Measurements from ENCODE around the gene NACC2.

Gene NACC2

DNA sequence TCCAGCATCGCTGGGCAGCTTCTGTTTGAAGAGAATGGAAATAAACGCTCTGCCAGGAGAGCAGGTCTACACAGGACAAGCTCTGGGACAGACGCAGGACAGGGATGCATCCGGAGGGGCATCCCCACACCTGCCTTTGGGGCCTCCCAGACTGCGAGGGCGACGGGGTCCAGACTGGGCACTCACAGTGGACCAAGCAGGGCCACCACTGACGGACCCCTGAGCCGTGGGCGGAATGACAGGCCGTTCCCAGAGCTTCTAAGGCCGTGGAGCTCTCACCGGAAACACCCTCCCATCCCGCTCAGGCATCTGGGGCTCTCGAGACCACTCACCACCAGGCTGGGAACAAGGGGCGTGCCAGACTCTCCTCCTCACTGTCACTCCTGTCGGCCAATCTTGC, 34.1 kb upstream of the NACC2 start:
- in situ Hi-C loops (cut with MboI; ENCODE audit: low sequenced_read_pairs): no loop called here

DNA sequence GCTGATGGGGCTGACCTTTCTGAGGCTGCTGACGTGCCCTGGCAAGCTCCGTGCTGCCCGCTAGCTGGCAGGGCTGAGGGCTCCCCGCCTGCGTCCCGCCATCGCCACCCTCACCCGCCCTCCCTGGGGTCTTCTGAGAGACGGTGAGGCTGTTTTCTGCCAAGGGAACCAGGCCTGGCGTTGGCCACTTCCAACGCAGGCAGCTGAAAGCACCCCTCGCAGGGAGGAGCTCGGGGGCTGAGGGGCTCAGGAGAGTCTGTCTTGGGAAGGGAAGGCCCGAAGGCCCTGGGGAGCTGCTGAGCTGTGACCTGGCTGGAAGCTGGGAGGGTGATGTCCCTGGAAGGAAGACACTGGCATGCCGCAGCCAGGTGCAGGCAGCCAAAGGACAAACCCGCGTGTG, 33.3 kb upstream of the NACC2 start:
- in situ Hi-C loops (cut with MboI; ENCODE audit: low sequenced_read_pairs): no loop called here

DNA sequence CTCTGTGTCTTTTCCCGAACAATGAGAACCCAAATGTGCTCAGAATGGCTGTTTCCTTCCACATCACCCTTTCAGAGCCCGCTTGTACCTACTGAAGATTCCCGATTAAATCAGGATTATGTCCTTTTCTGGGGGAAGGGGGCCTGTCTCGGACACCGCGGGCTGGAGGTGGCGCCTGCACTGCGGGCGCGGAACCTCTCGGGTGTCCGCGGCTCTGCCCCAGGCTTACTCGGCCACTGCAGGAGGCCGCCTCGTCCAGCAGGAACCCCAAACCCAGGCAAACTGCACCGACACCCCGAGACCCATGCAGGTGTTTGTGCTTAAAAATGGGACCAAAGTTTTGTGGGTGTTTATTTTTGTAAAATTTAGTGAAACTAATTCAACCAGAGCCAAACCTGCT, 32.2 kb upstream of the NACC2 start:
- in situ Hi-C loops (cut with MboI; ENCODE audit: low sequenced_read_pairs): no loop called here

GRCh38 chr9:136124976-136125692, 30.0 kb upstream of the NACC2 start:
- in situ Hi-C loops (cut with MboI; ENCODE audit: low sequenced_read_pairs): no loop called here

GRCh38 chr9:136122425-136123383, 27.6 kb upstream of the NACC2 start:
- in situ Hi-C loops (cut with MboI; ENCODE audit: low sequenced_read_pairs): no loop called here

GRCh38 chr9:136121801-136122200, 26.7 kb upstream of the NACC2 start:
- in situ Hi-C loops (cut with MboI; ENCODE audit: low sequenced_read_pairs): no loop called here

- in situ Hi-C loops (cut with MboI; ENCODE audit: low sequenced_read_pairs): no loop called here
These were observed 25.4 kb upstream of the NACC2 start for GRCh38 chr9:136120438-136120844.

DNA sequence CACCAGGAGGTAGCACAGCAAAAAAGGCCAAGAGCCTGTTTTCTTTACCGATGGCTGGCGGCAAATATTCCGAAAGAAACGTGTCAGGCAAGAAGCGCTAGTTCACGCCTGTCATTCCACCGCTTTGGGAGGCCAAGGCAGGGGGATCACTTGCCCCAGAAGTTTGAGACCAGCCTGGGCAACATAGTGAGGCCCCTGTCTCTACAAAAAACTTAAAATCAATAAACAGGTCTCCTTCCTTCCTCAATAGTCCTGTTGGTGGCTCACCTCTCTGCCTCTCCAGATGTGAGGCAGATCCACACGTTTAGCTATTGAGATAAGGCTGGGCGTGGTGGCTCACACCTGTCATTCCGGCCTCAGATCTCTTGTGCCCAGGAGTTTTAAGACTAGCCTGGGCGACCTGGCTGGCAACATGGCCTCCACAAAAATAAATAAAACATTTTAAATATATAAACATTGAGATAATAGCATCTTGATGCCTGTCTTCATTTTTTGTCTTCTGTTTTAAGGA, 24.8 kb upstream of the NACC2 start:
- in situ Hi-C loops (cut with MboI; ENCODE audit: low sequenced_read_pairs): no loop called here

- in situ Hi-C loops (cut with MboI; ENCODE audit: low sequenced_read_pairs): no loop called here
These were observed 24.2 kb upstream of the NACC2 start for GRCh38 chr9:136119061-136119882.

DNA sequence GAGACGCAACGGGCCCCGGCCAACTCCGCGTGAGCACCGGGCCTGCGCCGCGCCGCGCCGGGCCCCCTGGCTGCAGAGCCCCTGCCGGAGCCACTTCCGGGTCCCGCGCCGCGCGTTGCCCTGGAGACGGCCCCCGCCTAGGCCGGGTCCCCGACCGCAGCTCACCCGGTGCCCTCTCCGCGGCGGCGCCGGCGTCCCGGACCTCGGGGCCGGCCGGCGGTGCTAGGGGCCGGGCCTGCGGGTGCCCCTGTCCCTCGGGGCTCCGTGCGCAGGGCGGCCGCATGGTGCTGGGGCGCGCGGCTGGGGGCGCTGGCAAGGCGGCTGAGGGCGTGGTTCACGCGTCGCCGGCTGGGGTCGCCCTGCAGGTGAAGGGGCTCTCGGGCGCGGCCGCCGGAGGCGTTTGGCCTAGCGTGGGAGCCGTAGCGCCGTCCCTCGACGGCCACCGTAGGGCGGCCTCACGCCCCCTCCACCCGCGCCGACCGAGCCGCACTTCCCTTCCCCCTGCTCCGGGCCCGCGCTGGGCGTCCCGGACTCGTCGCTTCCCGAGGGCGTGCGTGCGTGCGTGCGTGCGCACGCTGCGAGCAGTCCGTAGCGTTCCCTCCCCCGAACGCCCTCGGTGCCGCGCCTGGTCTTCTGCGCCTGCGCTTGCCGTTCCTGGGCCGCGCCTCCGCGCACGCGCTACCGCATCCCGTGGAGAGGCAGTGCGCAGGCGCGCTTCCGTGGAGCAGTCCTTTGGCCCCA, 23.4 kb upstream of the NACC2 start, which contains the start of gene TMEM250:
TMEM250 (minus strand) TSS at position 556 of the 741 bp plus-strand sequence. CDS start 1,975 bp downstream, outside the sequence.
- in situ Hi-C loops (cut with MboI; ENCODE audit: low sequenced_read_pairs): no loop called here

- in situ Hi-C loops (cut with MboI; ENCODE audit: low sequenced_read_pairs): no loop called here
These were observed 22.8 kb upstream of the NACC2 start for GRCh38 chr9:136117916-136118319.

GRCh38 chr9:136117291-136117915, 22.3 kb upstream of the NACC2 start:
- in situ Hi-C loops (cut with MboI; ENCODE audit: low sequenced_read_pairs): no loop called here

DNA sequence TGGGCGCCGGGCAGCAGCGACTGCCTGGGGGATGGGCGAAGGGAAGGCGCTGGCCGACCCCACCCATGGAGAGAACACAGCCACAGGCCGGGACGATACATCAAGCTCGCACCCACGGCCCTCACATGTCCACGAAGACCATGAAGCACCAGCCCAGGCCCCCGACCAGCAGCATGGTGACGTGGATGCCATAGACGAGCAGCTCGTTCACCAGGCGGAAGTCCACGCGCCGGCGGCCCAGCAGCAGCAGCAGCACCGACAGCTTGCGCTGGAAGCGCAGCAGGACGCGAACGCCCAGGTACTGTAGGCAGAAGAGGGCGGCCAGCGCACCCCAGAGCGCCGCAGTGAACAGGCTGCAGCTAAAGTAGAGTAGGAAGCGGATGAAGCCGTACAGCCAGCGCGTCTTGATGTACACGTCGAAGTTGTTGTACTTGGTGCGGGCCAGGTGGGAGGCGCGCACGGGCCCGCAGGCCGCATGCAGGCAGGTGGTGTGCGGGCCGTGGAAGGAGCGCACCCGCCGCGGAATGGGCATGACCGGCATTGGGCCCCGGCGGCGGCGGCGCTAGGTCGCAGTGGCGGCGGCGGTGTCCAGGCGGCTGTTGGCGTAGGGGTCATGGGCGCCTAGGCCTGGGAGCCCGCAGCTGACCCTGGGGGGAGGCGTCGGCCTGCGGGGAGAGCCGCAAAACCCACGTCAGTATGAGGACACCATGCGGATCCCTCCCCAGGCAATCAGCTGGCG, 21.4 kb upstream of the NACC2 start:
- in situ Hi-C loops (cut with MboI; ENCODE audit: low sequenced_read_pairs): no loop called here

- in situ Hi-C loops (cut with MboI; ENCODE audit: low sequenced_read_pairs): no loop called here
These were observed 20.7 kb upstream of the NACC2 start for GRCh38 chr9:136115641-136116359.

GRCh38 chr9:136115206-136115605, 20.1 kb upstream of the NACC2 start:
- in situ Hi-C loops (cut with MboI; ENCODE audit: low sequenced_read_pairs): no loop called here

DNA sequence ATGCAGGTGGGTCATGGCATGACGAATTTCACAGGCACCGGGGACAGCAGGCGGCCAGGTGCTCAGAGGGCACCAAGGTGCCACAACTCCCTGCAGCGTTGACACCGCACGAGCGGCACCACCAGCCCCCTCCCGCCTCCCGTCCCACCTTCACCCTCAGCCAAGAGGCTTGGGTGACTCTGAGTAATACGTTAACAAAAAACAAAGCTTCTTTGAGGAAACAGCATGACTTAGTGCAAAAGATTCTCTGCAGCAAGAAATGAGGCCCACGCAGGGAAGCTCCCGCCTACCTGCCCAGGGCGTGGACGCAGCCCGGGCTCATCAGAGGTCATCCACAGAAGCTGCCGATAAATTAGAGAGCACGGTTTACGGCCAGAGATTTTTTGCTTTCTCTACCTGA, 19.5 kb upstream of the NACC2 start:
- in situ Hi-C loops (cut with MboI; ENCODE audit: low sequenced_read_pairs): no loop called here

GRCh38 chr9:136112541-136112940, 17.5 kb upstream of the NACC2 start:
- in situ Hi-C loops (cut with MboI; ENCODE audit: low sequenced_read_pairs): no loop called here

DNA sequence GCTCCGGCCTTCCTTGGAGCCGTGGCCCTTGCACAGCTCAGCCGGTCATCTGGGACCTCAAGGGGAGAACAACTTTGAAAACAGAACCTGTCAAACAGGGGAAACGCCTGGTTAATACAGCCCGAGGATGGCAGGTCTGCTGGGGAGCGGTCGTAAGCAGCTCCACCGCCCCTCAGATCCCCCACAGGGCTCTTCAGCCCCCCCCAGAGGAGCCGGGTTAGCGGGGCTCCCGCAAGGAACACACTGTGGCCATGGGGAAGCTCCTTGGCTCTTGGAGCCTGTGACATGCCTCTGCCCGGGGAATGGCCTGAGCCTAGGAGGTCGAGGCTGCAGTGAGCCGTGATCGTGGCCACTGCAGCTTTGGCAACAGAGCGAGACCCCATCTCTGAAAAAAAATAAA, 16.8 kb upstream of the NACC2 start:
- in situ Hi-C loops (cut with MboI; ENCODE audit: low sequenced_read_pairs): no loop called here

All from HL-60/S4 treated with retinoic acid at 250 ng/mL for 4 days and 3 days (cell line).